Left cardiac atrium (tissue), 4 donors: ENCODE results near the gene PCDHA7. TPM values are rescaled to one million over a fixed set of nuclear protein-coding genes. Genes with fewer than 3 reads are reported as not detected.
"Not testable (repeated sequence)": the region's sequence is repeated elsewhere in the genome, so short reads cannot be mapped to it uniquely, and the experiment has no call there.

Source experiments
- ATAC-seq, 2 donors: fragments of 200-7000 bp; cut with Tn5 transposase; one replicate each; pipeline ENCODE4 v1.9.1; 2020; ENCODE audit warnings: mild to moderate bottlenecking in 2 of 2, moderate library complexity in 2 of 2
- DNase-seq: peaks from one replicate; pipeline ENCODE4 v3.0.0-alpha.2; 2020
- intact Hi-C, 2 donors: fragments of 100-400 bp; cut with DNase I; formaldehyde crosslinking; loops; one replicate each; pipeline versions ENCODE4 v1.14.1 to v1.15.1; 2022 to 2023
- total RNA-seq, 2 donors: library from RNA; stranded (reverse); fragmentation: NEBNext Ultra II Directional; extraction: Animal tissue kit (Norgen Biotek cat#: 25700); gene quantifications; one replicate each; pipeline ENCODE4 v1.2.1, GENCODE V29; 2021
- donor health status: DM: no; HTN: yes; CAD: no.
- donor health status: DM: no; HTN: yes; CAD: no; lungs with severe emphysema.
- donor health status: DM: yes; HTN: yes; CAD: no.
- donor health status: Dilated cardiomyopathy.

The PCDHA7 gene
- total RNA-seq, 2 donors from 2014 or later: not detected

- ATAC-seq (no peak), DNase-seq (no peak)
- intact Hi-C loops: no loop called here
These were observed 12.4 kb upstream of the PCDHA7 start, which contains the start of gene PCDHA5 for GRCh38 chr5:140821375-140822280. PCDHA5 (plus strand) TSS chr5:140821613.

GRCh38 chr5:140822281-140822629, 11.8 kb upstream of the PCDHA7 start:
- DNase-seq (no peak), ATAC-seq (no peak)

DNA sequence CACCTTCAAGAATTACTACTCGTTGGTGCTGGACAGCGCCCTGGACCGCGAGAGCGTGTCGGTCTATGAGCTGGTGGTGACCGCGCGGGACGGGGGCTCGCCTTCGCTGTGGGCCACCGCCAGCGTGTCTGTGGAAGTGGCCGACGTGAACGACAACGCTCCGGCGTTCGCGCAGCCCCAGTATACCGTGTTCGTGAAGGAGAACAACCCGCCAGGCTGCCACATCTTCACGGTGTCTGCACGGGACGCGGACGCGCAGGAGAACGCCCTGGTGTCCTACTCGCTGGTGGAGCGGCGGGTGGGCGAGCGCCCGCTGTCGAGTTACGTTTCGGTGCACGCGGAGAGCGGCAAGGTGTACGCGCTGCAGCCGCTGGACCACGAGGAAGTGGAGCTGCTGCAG, 11.1 kb upstream of the PCDHA7 start:
- intact Hi-C loops, ATAC-seq, DNase-seq: not testable (repeated sequence)

More at GRCh38 chr5:140822281-140822629, 11.8 kb upstream of the PCDHA7 start:
- intact Hi-C loops: no loop called here

DNA sequence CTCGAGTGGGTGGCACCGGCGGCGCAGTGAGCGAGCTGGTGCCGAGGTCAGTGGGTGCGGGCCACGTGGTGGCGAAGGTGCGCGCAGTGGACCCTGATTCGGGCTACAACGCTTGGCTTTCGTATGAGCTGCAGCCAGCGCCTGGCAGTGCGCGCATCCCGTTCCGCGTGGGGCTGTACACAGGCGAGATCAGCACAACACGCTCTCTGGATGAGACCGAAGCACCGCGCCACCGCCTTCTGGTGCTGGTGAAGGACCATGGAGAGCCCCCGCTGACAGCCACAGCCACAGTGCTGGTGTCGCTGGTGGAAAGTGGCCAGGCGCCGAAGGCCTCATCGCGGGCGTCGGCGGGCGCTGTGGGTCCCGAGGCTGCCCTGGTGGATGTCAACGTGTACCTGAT, 10.6 kb upstream of the PCDHA7 start:
- no peak for DNase-seq
- ATAC-seq: no peak
- intact Hi-C loops: no loop called here

- intact Hi-C loops: no loop called here
- DNase-seq: no peak
- no peak for ATAC-seq
These were observed 6.2 kb upstream of the PCDHA7 start, which contains the start of gene PCDHA6 for GRCh38 chr5:140827704-140828361. PCDHA6 (plus strand) TSS chr5:140827960; CDS start chr5:140828092, 132 bp downstream.

DNA sequence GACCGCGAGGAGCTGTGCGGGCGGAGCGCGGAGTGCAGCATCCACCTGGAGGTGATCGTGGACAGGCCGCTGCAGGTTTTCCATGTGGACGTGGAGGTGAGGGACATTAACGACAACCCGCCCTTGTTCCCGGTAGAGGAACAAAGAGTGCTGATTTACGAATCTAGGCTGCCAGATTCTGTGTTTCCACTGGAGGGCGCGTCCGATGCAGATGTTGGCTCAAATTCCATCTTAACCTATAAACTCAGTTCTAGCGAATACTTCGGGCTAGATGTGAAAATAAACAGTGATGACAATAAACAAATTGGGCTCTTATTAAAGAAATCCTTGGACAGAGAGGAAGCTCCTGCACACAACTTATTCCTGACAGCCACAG, 5.7 kb upstream of the PCDHA7 start:
- intact Hi-C loops: no loop called here
- no peak for DNase-seq
- ATAC-seq: no peak

DNA sequence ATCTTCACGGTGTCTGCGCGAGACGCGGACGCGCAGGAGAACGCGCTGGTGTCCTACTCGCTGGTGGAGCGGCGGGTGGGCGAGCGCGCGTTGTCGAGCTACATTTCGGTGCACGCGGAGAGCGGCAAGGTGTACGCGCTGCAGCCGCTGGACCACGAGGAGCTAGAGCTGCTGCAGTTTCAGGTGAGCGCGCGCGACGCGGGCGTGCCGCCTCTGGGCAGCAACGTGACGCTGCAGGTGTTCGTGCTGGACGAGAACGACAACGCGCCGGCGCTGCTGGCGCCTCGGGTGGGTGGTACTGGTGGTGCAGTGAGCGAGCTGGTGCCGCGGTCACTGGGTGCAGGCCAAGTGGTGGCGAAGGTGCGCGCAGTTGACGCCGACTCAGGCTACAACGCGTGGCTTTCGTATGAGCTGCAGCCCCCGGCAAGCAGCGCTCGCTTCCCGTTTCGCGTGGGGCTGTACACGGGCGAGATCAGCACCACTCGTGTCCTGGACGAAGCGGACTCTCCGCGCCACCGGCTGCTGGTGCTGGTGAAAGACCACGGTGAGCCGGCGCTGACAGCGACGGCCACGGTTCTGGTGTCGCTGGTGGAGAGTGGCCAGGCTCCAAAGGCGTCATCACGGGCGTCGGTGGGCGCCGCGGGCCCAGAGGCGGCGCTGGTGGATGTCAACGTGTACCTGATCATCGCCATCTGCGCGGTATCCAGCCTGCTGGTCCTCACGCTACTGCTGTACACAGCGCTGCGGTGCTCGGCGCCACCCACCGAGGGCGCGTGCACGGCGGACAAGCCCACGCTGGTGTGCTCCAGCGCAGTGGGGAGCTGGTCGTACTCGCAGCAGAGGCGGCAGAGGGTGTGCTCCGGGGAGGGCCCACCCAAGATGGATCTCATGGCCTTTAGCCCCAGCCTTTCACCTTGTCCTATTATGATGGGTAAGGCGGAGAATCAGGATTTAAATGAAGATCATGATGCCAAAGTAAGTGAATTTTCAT, 4.3 kb upstream of the PCDHA7 start:
- ATAC-seq, DNase-seq, intact Hi-C loops: not testable (repeated sequence)

GRCh38 chr5:140834439-140835008, 455 bp downstream of the PCDHA7 start:
- DNase-seq, intact Hi-C loops, ATAC-seq: not testable (repeated sequence)

DNA sequence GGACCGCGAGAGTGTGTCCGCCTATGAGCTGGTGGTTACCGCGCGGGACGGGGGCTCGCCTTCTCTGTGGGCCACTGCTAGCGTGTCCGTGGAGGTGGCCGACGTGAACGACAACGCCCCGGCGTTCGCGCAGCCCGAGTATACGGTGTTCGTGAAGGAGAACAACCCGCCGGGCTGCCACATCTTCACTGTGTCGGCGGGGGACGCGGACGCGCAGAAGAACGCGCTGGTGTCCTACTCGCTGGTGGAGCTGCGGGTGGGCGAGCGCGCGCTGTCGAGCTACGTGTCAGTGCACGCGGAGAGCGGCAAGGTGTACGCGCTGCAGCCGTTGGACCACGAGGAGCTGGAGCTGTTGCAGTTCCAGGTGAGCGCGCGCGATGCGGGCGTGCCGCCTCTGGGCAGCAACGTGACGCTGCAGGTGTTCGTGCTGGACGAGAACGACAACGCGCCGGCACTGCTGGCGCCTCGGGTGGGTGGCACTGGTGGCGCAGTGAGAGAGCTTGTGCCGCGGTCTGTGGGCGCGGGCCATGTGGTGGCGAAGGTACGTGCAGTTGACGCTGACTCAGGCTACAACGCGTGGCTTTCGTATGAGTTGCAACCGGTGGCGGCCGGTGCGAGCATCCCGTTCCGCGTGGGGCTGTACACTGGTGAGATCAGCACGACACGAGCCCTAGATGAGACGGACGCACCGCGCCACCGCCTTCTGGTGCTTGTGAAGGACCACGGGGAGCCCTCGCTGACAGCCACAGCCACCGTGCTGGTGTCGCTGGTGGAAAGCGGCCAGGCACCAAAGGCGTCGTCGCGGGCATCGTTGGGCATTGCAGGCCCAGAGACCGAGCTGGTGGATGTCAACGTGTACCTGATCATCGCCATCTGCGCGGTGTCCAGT, 1.8 kb downstream of the PCDHA7 start:
- ATAC-seq: no peak
- DNase-seq: no peak
- intact Hi-C loops: no loop called here

DNA sequence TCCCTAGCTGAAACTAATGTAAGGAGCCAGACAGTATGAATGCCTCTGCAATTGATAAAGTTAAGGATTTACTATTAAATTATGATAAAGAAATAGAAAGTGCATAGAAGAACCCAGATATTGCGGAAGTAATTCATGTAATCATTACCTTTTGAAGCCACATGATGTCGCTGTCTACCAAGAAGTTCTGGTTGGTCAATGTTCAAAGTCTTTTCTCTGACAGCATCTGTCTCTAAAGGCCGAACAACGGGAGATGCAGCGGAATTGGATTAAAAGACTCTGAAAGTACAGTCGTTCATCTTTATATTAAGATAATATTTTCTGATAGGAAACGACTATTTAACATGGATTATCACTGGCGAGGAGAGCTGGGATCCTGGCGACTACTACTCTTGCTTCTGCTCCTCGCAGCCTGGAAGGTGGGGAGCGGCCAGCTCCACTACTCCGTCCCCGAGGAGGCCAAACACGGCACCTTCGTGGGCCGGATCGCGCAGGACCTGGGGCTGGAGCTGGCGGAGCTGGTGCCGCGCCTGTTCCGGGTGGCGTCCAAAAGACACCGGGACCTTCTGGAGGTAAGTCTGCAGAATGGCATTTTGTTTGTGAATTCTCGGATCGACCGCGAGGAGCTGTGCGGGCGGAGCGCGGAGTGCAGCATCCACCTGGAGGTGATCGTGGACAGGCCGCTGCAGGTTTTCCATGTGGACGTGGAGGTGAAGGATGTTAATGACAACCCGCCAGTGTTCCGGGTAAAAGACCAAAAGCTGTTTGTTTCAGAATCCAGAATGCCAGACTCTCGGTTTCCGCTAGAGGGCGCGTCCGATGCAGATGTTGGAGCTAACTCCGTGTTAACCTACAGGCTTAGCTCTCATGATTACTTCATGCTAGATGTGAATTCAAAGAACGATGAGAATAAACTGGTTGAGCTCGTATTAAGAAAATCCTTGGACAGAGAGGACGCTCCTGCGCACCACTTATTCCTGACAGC, 7.2 kb downstream of the PCDHA7 start, which contains the start of gene PCDHA8:
TSS of gene PCDHA8 (plus strand) at position 210 of the 985 bp plus-strand sequence. CDS start at position 345, 135 bp downstream.
- intact Hi-C loops: no loop called here
- DNase-seq: no peak
- ATAC-seq: no peak

GRCh38 chr5:140842798-140843733, 9.0 kb downstream of the PCDHA7 start:
- ATAC-seq (no peak), DNase-seq (no peak)
- intact Hi-C loops: no loop called here

DNA sequence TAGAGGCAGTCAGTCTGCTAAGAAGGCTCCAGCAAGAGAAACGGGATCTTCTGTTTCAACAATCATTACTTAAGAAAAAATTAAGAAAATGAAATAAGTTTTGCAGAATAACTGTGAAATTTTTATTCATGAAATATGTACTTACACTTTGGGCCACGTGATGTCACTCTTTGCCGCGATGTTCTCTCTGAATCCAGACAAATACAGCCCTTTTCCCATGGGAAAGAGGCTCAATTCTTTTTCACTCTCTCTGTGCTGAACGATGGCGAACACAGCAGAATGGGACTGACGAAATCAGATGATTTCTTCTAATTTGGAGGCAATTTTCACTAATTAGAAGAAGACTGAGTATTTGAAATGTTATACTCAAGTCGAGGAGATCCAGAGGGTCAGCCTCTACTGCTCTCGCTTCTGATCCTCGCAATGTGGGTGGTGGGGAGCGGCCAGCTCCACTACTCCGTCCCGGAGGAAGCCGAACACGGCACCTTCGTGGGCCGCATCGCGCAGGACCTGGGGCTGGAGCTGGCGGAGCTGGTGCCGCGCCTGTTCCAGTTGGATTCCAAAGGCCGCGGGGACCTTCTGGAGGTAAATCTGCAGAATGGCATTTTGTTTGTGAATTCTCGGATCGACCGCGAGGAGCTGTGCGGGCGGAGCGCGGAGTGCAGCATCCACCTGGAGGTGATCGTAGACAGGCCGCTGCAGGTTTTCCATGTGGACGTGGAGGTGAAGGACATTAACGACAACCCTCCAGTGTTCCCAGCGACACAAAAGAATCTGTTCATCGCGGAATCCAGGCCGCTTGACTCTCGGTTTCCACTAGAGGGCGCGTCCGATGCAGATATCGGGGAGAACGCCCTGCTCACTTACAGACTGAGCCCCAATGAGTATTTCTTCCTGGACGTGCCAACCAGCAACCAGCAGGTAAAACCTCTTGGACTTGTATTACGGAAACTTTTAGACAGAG, 14.4 kb downstream of the PCDHA7 start, which contains the start of gene PCDHA9:
TSS of gene PCDHA9 (plus strand) at position 244 of the 964 bp plus-strand sequence. CDS start at position 358, 114 bp downstream.
- intact Hi-C loops, ATAC-seq, DNase-seq: not testable (repeated sequence)

GRCh38 chr5:140849831-140850634, 16.0 kb downstream of the PCDHA7 start:
- ATAC-seq, DNase-seq: not testable (repeated sequence)
- intact Hi-C loops: loop anchor here in 1 of 2 donors (10.0 kb wide), 1 partner anchor 195 kb away; no protein-coding TSS in a partner anchor
